HEK293 (cell line): ENCODE results near the gene CCDC138.

Experiments used
- CTCF ChIA-PET: fragments of 350-600 bp; formaldehyde crosslinking; extraction: SDS; loops from one replicate; lab custom pipeline; 2021; ENCODE audit warnings: antibody characterized with exemption; lab: Yijun Ruan, JAX
- POLR2A ChIA-PET: fragments of 300-600 bp; formaldehyde crosslinking; extraction: SDS; loops from one replicate; lab custom pipeline; 2020; ENCODE audit warnings: antibody characterized with exemption, inconsistent platforms; lab: Yijun Ruan, JAX
- H3K27ac ChIP-seq: fragments of 200-500 bp; sonication (Bioruptor generic); 2 replicates; pipeline ENCODE4 v1.5.1; 2014; ENCODE audit warnings: low read depth, low read length, control low read depth, inconsistent platforms; ENCODE audit errors: extremely low read depth
- H3K36me3 ChIP-seq, 2 experiments: fragments of 200-500 bp in 1 of 2; sonication (Bioruptor generic) in 1 of 2; 1 replicate in 1 of 2; 2 replicates in 1 of 2; pipeline ENCODE4 v1.5.1; 2014 to 2017; ENCODE audit warnings: inconsistent platforms in 2 of 2, low read length in 2 of 2; ENCODE audit not compliant: control insufficient read depth in 2 of 2, insufficient read depth in 1 of 2
- H3K4me1 ChIP-seq: fragments of 200-500 bp; sonication (Bioruptor generic); 2 replicates; pipeline ENCODE4 v1.5.1; 2014; ENCODE audit warnings: mild to moderate bottlenecking, low read length, inconsistent platforms; ENCODE audit not compliant: control insufficient read depth, insufficient read depth
- H3K4me3 ChIP-seq: 2 replicates; pipeline ENCODE4 v1.5.1; 2011; ENCODE audit warnings: low read depth, mild to moderate bottlenecking, control low read depth, low read length, moderate library complexity
- H3K9me3 ChIP-seq: fragments of 200-500 bp; sonication (Bioruptor generic); 2 replicates; pipeline ENCODE4 v1.5.1; 2014; ENCODE audit warnings: low read depth, low read length, inconsistent platforms; ENCODE audit not compliant: control insufficient read depth, insufficient read depth
- KLF17 ChIP-seq: fragments of 450-650 bp; formaldehyde crosslinking; IDR thresholded peaks from 2 replicates; pipeline ENCODE4 v1.5.1; 2016; ENCODE audit warnings: missing biosample characterization, missing genetic modification characterization
- MEIS1 ChIP-seq: sonication (generic); formaldehyde crosslinking; IDR thresholded peaks from 2 replicates; pipeline ENCODE4 v1.8.1; 2022; ENCODE audit warnings: missing genetic modification reagents, mild to moderate bottlenecking, borderline replicate concordance
- PRDM2 ChIP-seq: fragments of 450-650 bp; formaldehyde crosslinking; IDR thresholded peaks from 2 replicates; pipeline ENCODE4 v1.5.1; 2016; ENCODE audit warnings: missing biosample characterization, missing genetic modification characterization, borderline replicate concordance
- REPIN1 ChIP-seq: fragments of 450-650 bp; formaldehyde crosslinking; IDR thresholded peaks from 2 replicates; pipeline ENCODE4 v1.5.1; 2017; ENCODE audit warnings: missing biosample characterization, missing genetic modification characterization, low read depth
- ZBTB49 ChIP-seq: fragments of 450-650 bp; formaldehyde crosslinking; IDR thresholded peaks from 2 replicates; pipeline ENCODE4 v1.5.1; 2016; ENCODE audit warnings: missing biosample characterization, missing genetic modification characterization, low read depth
- ZBTB6 ChIP-seq: fragments of 450-650 bp; formaldehyde crosslinking; IDR thresholded peaks from 2 replicates; pipeline ENCODE4 v1.5.1; 2017; ENCODE audit warnings: missing biosample characterization, missing genetic modification characterization
- ZNF184 ChIP-seq: fragments of 450-650 bp; IDR thresholded peaks from 2 replicates; pipeline ENCODE4 v1.5.1; 2018; ENCODE audit warnings: missing biosample characterization, mild to moderate bottlenecking, missing genetic modification characterization
- ZNF202 ChIP-seq: fragments of 450-650 bp; formaldehyde crosslinking; IDR thresholded peaks from 2 replicates; pipeline ENCODE4 v1.5.1; 2016; ENCODE audit warnings: missing biosample characterization, missing genetic modification characterization, borderline replicate concordance
- ZNF26 ChIP-seq: fragments of 450-650 bp; formaldehyde crosslinking; IDR thresholded peaks from 2 replicates; pipeline ENCODE4 v1.5.1; 2016; ENCODE audit warnings: missing biosample characterization, missing genetic modification characterization
- ZNF350 ChIP-seq: fragments of 450-650 bp; formaldehyde crosslinking; IDR thresholded peaks from 2 replicates; pipeline ENCODE4 v1.5.0; 2017; ENCODE audit warnings: missing biosample characterization, mild to moderate bottlenecking, missing genetic modification characterization
- ZNF529 ChIP-seq: fragments of 450-650 bp; formaldehyde crosslinking; IDR thresholded peaks from 2 replicates; pipeline ENCODE4 v1.5.1; 2017; ENCODE audit warnings: missing genetic modification characterization, missing biosample characterization; ENCODE audit not compliant: insufficient replicate concordance
- ZNF600 ChIP-seq: fragments of 450-650 bp; formaldehyde crosslinking; IDR thresholded peaks from 2 replicates; pipeline ENCODE4 v1.5.1; 2016; ENCODE audit warnings: missing biosample characterization, missing genetic modification characterization
- ZNF777 ChIP-seq: fragments of 450-650 bp; formaldehyde crosslinking; IDR thresholded peaks from 2 replicates; pipeline ENCODE4 v1.5.1; 2017; ENCODE audit warnings: missing biosample characterization, missing genetic modification characterization, borderline replicate concordance
- ZNF792 ChIP-seq: fragments of 450-650 bp; formaldehyde crosslinking; IDR thresholded peaks from 2 replicates; pipeline ENCODE4 v1.5.1; 2016; ENCODE audit warnings: missing biosample characterization, missing genetic modification characterization
- ZSCAN18 ChIP-seq: fragments of 450-650 bp; formaldehyde crosslinking; IDR thresholded peaks from 2 replicates; pipeline ENCODE4 v1.5.1; 2016; ENCODE audit warnings: missing biosample characterization, missing genetic modification characterization

The CCDC138 gene

GRCh38 chr2:108916122-108916795, 129.7 kb downstream of the CCDC138 start:
- TF ChIP-seq ZSCAN18 (no peak), ZNF529 (tag by site-specific recombination) (no peak), ZNF26 (tag by site-specific recombination) (no peak), KLF17 (no peak), ZNF792 (tag by site-specific recombination) (no peak), ZNF600 (tag by site-specific recombination) (no peak), ZNF777 (tag by site-specific recombination) (no peak), MEIS1 (CRISPR knock-in tag) (no peak), PRDM2 (tag by site-specific recombination) (no peak), REPIN1 (tag by site-specific recombination) (no peak), ZNF184 (tag by site-specific recombination) (no peak), ZNF202 (tag by site-specific recombination) (no peak), ZBTB49 (no peak), ZNF350 (tag by site-specific recombination) (no peak), ZBTB6 (tag by site-specific recombination) (no peak)

More at GRCh38 chr2:108916122-108916795, 129.7 kb downstream of the CCDC138 start:
- Histone ChIP-seq H3K27ac (no peak overlapping the region), H3K9me3 (no peaks in the 10 kb centered on the region), H3K4me3 (no peak overlapping the region), H3K36me3 (no peaks in the 10 kb centered on the region), H3K4me1 (no peaks in the 10 kb centered on the region)
- CTCF ChIA-PET, result interaction anchor here (0.6 to 2.0 kb wide), 2 partner anchors 8 to 12 kb away, joined by 3 to 9 read pairs; no protein-coding TSS in a partner anchor
- POLR2A ChIA-PET, result no interaction called here
